Measurements from ENCODE around the gene CDKN2B.

The CDKN2B gene

DNA sequence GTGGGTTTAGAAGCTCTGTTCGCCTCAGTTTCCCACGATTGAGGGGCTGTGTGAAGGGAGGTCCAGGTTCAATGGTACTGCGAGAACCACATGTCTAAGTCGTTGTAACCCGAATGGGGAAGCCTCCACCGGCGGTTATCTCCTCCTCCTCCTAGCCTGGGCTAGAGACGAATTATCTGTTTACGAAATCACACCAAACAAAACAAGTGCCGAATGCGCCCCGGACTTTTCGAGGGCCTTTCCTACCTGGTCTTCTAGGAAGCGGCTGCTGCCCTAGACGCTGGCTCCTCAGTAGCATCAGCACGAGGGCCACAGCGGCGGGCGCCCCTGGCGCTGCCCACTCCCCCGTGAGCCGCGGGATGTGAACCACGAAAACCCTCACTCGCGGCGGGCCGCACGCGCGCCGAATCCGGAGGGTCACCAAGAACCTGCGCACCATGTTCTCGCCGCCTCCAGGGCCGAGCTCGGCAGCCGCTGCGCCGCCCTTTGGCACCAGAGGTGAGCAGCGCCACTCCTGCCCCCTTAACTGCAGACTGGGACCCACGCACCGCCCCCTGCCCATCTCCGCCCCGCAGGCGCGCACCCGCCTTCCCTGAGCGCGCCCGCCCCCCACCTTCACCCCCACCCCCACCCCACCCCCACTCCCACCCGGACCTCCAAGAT lies 15.1 kb downstream of the CDKN2B start, which contains the start of gene CDKN2A:
CDKN2A (minus strand) TSS at position 500 of the 663 bp plus-strand sequence.
- peak; percentile 28 for DNase-seq

DNA sequence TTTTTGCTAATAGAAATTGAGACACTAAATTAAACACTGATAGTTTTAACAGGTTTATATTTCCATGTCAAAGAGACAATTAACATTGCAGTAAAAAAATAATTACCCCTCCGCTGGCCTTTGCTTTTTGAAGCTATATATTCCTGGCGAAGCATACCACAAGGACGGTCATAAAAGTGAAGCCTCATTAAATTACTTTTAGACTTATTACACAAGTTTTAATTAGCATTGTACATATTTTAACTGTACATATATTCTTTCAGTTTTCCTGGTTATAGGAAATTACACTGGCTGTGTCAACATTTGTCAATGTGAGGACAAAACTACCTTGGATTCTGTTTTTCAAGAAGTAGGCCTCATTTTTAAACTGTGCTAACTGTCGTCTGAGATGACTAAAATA lies 16.1 kb downstream of the CDKN2B start:
- DNase-seq: no peak

DNA sequence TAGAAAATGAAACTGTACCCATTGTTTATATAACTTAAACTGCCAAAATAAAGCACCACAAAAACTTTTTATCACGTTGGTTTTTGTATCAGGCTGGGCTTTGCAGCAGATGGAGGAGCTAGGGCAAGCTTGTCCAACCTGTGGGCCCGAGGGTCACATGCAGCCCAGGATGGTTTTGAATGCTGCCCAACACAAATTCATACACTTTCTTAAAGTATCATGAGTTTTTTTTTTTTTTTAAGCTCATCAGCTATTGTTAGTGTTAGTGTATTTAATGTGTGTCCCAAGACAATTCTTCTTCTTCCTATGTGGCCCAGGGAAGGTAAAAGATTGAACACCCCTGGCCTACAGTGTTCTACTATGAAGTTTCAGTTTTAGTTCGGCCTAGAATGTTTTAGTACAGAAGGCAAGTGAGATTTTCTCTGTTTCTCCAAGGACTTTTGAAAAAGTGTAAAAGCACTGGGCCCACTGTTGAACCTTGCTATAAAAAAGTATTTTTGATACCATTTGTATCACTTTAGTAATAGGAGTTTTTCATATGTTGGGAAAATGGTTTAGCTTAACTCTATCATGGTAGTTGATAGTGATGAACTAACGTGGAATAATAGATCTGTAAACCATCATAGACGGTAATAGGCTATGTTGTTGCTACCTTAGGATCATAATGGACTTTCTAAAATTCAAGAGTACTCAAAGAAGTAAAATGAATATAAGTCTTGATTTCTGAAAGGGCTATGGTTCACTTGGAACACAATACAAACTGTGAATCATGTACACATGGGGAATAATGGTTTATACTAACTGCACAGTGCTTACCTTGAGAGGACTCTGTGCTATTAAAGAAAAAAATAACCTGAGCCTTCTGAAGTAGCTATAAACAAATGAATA lies 17.8 kb downstream of the CDKN2B start:
- no peak for DNase-seq

DNA sequence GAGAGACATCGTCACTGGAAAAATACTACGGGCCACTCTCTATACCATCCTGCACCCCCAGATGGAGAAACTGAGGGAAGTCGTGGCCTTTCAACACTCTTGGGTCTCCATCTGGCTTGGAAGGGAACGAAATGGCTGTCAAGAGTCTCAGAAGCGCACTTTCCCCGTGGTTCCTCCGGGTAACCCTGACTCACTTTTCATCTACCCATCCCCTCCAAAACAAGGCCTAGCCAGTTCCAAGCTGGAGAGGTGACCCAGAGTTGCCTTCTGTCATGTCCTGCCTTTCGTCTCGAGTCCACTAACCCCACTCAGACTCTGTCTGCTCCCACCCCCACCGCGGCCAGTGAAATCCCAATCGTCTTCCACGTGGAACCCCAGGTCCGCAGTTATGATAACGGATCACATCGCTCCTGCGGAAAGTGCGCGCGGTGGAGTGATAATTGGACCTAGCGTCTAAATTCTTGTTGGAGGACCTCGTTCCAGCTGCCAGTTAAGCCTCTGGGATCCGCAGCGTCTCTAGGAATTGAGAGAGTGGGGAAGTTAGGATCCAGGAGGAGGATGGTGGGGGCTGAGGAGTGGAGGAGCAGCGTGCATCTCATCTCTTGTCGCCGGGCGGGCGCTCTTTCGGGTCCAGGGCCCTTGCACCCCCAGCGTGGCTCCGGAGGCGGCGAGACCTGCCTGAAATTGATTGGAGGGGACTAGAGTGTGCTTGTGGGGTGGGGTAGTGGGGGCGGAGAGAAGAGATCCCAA lies 19.5 kb downstream of the CDKN2B start:
- no peak for DNase-seq

DNA sequence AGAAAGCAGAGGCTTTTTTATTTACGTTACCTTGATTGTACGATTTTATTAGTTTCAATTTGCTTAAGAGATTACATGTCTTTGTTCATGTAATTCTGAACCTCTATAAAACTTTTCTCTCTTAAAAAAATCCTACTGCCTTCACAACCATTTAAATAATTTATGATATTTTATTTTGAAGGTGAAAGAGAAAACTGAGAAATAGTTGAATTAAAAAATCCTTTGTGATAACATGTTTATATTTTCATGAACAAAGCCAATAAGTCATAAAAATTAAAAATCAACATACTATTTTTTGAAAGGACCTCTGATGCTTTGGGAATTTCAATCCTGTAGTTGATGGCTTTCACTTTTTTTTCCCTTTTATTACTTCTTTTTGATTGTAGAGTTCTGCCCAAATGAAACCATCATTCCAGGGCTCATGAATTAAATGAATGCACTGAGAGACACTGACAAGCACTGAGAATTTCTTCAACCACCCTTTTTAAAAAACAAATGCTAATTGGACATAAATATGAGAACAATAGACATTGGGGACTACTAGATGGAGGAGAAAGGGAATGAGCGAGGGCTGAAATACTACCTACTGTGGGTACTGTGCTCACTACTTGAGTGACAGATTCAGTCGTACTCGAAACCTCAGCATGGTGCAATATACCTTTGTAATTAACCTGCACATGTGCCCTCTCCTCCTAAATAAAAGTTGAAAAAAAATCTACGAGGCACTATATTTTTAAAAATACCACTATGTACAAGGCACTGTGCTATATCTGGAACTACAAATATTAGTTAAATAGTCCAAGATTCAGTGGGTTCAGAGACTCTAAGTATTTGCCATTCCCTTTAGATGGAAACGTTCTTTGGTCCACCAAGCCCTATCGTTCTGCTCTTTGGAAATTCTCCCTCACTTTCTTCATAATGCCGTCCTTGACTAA lies 20.8 kb downstream of the CDKN2B start:
- DNase-seq: no peak

DNA sequence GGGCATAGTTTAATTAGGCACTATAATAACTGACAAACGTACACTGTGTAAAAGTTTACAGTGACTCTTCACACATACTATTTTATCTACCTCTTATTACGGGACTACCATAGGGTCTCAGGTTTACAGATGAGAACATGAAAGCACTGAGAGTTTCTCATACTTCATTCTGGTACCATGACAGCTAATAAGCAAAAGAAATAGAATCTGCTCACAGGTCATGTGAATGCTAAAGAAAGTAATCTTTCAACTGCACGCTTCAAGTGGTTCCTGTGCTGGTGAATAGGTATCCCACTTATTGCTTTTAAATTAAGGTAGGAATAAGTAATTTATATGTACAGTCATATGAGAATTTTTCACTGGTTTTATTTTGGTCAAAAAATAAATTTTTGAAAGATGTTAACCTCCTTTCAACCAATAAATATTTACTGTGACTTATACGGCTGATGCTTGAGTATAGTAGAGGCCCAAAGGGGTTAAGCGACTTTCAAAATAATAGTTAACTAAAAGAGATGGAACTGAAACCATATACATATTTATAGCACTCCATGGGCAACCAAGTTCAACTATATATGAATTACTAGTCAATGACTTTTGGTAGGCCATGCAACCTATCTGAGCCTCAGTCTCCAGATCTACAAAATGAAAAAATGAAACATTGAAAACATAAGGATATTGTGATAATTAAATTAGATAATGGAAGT lies 23.0 kb downstream of the CDKN2B start:
- DNase-seq: no peak

DNA sequence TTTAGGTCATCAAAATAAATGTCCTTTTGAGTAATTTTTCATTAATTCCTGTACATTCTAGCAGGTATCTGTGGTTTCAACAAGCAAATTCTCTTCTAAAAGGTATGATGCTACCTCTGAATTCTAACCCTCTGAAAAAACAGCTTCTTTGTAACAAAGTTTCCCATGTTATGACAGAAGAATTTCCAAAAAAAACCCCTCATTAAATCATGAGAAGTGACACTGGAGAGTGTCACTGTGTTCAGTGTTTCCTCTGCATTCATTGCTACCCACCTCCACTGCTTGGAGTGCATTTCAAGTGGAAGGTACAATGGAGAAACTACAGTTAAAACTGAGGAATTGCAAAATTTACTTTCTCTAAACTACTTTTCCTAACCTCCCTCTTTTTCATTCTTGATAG lies 25.0 kb downstream of the CDKN2B start:
- DNase-seq: no peak

DNA sequence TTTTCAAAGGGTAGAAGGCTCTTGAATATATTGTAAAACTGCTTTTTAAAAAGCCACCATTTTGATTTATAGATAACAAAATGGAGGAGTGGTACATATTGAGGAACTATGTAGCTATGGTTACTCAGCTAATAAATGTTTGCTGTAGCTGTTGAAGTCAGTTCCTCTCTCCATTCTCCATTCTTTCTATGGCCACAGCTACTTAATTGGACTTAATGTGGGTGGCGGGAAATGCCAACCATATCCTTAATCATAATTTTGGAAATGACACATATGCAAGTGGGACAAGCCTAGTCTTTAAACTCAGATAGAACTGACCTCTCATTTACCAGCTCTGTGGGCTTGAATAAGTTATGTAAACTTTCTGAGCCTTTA lies 25.6 kb downstream of the CDKN2B start:
- peak; percentile 1 for DNase-seq

DNA sequence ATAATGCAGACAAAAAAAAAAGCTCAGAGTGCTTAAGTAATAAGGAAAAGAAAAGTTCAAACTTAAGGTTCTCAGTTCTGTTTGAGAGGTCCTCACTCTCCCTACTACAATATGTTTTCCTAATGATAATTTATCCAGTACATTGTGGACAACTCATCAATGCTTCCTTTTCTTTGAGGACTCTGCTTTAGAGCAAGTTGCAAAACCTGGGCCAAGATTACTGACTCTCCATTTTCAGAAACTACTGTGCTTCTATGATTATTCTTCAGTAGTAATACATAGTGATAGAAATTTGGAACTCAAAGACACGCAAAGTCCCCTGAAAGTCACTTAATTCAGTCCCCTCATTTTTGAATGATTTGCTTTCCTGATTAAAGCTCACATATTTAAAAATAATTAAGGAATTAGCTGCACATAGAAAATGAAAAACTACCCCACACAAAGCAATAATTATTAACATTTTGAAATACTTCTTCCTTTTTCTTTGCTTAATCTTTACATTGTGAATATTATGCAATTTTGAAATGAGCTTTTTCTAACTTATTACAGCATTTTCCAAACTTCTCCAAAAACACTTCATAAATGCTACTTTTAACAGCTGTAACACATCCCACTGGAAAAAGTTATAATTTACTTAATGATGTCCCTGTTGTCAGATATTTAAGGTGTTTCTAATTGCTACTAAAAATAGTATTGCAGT lies 26.1 kb downstream of the CDKN2B start:
- DNase-seq: no peak

DNA sequence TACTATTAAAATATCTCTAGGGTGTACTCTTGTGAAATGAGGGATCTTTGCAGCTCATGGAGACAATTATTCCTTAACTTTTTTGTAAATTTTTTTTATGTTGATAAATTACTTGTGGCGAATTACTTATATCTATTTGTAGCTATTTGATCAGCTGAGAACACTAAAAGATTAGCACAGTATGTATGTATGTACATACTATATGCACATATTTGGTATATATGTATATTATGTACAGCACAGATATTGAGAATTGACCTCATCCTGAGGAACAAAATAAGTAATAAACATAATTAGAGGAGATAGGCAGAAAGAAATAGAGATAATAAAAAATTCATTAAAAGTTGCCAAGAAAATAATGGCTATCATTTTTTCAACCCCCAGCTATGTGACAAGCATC lies 26.7 kb downstream of the CDKN2B start:
- DNase-seq: no peak

DNA sequence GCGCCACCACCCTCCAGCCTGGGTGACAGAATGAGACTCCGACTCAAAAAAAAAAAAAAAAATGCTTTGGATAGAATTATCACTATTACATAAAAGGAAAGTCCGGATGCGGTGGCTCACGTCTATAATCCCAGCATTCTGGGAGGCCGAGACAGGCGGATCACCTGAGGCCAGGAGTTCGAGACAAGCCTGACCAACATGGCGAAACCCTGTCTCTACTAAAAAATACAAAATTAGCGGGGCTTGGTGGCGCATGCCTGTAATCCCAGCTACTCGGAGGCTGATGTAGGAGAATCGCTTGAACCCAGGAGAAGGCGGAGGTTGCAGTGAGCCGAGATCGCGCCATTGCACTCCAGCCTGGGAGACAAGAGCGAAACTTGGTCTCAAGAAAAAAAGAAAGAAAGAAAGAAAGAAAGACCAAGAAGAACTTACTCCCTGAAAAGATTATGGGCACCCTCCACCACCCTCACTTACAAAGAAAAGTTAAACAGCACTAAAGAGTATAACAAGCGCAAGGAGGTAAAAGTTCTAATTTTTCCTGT lies 32.7 kb downstream of the CDKN2B start:
- DNase-seq: no peak

DNA sequence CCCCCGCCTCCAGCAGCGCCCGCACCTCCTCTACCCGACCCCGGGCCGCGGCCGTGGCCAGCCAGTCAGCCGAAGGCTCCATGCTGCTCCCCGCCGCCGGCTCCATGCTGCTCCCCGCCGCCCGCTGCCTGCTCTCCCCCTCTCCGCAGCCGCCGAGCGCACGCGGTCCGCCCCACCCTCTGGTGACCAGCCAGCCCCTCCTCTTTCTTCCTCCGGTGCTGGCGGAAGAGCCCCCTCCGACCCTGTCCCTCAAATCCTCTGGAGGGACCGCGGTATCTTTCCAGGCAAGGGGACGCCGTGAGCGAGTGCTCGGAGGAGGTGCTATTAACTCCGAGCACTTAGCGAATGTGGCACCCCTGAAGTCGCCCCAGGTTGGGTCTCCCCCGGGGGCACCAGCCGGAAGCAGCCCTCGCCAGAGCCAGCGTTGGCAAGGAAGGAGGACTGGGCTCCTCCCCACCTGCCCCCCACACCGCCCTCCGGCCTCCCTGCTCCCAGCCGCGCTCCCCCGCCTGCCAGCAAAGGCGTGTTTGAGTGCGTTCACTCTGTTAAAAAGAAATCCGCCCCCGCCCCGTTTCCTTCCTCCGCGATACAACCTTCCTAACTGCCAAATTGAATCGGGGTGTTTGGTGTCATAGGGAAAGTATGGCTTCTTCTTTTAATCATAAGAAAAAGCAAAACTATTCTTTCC lies 34.2 kb downstream of the CDKN2B start:
- no peak for DNase-seq

DNA sequence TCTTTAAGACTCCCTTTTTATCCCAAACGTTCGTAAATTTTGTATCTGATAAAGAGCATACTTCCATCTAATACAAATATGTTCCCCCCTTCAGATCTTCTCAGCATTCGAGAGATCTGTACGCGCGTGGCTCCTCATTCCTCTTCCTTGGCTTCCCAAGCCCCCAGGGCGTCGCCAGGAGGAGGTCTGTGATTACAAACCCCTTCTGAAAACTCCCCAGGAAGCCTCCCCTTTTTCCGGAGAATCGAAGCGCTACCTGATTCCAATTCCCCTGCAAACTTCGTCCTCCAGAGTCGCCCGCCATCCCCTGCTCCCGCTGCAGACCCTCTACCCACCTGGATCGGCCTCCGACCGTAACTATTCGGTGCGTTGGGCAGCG lies 34.8 kb downstream of the CDKN2B start:
- no peak for DNase-seq

DNA sequence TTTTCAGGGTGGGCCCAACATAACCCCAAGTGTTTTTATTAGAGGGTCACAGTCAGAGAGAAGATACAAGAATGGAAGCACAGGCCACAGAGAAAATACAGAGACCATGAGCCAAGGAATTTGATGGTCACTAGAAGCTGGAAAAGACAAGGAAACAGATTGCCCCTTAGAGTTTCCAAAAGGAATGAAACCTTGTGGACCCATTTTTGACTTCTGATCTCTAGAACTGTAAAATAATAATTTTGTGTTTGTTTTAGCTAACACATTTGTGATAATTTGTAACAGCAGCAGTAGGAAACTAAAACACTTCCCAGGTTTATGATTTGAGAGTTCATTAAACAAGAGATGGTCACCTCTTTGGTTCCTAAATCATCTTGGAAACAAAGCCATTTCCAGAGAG lies 36.7 kb downstream of the CDKN2B start:
- no peak for DNase-seq

DNA sequence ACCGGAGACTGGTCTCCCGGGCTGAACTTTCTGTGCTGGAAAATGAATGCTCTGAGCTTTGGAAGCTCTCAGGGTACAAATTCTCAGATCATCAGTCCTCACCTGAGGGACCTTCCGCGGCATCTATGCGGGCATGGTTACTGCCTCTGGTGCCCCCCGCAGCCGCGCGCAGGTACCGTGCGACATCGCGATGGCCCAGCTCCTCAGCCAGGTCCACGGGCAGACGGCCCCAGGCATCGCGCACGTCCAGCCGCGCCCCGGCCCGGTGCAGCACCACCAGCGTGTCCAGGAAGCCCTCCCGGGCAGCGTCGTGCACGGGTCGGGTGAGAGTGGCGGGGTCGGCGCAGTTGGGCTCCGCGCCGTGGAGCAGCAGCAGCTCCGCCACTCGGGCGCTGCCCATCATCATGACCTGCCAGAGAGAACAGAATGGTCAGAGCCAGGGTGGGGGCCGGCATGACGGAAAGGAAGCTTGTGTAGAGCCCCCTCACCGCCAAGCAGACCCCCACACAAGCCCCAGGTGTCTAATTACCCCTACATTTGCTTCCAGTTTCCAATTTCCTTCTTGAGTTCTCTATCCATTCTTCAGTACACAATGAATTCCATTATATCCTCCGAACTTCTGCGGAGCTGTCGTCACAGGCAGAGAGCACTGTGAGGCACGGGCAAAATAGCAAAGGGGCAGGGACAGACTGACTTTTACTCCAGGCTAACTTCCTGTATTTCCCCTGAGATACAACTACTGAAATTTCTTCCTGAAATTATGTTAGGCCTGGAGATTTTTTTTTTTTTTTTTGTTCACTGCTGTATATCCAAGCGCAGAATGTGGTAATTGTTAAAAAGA lies 38.1 kb downstream of the CDKN2B start:
- DNase-seq: no peak

DNA sequence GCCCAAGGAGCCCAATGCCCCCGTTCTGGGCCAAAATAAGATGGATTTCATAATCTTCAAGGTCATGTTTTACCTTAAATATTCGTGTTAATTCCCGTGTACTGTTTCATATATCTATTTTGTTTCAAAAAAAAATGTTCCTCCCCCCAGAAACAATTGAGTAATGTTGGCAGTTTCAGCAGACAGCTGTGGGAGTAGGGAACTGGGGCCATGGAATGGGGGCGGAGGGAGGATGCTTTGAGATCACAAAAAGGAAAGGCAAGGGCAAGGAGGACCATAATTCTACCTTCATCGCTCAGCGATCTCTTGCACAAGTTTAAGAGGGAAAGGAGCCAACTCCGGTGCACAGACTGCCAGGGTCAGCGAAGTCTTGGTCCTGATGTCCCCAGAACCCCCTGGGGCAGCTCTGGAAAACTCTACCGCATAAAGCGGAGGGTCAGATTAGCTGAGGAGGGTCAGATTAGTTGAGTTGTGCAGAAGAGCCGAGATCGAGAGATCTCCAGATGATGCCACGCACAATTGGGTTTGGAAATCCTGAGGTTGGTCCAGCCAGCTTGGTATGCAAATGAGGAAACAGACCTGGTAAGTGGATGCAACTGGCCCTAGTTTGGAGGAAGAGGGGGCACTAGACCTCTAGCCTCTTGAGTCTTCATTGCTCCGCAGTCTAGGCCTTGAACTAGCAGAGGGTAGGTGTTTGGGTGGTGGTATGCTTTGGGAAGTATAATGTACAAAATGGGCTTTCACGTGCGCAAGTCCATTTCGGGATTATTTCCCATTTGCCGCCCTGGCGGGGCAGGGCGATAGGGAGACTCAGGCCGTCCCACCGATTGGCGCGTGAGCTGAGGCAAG lies 38.9 kb downstream of the CDKN2B start:
- DNase-seq: no peak

DNA sequence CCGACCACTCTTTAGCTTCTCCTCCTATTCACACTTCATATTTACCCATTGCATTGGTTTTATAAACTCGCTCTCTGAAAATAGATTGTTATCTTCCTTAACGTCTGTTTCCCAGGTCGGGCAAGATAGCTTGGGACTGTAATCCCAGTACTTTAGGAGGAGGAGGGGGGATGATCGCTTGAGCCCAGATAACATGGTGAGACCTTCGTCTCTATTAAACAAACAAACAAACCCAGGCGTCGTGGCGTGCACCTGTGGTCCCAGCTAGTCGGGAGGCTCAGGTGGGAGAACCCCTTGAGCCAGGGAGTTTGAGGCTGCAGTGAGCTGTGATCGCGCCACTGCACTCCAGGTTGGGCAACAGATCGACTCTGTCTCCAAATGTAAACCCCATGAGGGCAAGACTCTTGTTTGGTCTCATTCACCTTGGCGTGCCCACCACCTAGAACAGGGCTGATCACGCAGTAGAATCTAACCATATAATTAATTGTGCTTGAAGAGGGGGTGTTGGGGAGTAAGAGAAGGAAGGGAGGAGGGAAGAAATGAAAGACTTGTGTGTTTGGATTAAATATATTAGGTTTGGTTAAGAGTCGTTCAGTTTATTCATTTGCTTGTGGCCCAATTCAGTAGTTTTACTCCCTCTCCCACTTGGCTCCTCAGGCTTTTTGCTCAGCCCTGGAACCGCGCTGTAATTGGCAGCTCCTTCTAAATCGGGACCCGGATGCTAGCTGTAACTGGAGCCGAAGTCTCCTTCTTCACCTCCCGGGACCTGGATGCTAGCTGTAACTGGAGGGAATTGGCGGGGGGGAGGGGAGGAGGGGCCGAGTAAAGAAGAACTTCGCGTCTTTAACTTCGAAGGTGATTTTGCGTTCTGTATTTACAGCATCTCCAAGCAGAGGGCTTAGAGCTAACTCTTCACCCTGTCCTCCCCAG lies 39.8 kb downstream of the CDKN2B start:
- no peak for DNase-seq
